Thymus (tissue), 11 donors: ENCODE data around the gene SNTG2. TPM values are rescaled to one million over a fixed set of nuclear protein-coding genes. Genes with fewer than 3 reads are reported as not detected.

Experiments
- DNase-seq, 9 donors: peaks; one replicate each; pipeline ENCODE4 v3.0.0-alpha.2; 2013; ENCODE audit warnings: low spot score in 9 of 9, low read depth in 6 of 9, missing footprints in 1 of 9
- H3K27ac ChIP-seq, 2 donors: one replicate each; pipeline ENCODE4 v1.5.1; 2013; ENCODE audit warnings: control low read depth in 1 of 2, low read depth in 1 of 2, low read length in 1 of 2, mild to moderate bottlenecking in 1 of 2, moderate library complexity in 1 of 2
- H3K27me3 ChIP-seq, 2 donors: one replicate each; pipeline ENCODE4 v1.5.1; 2013; ENCODE audit warnings: low read length in 1 of 2; ENCODE audit not compliant: control insufficient read depth in 2 of 2, insufficient read depth in 1 of 2
- H3K36me3 ChIP-seq, 2 donors: one replicate each; pipeline ENCODE4 v1.5.1; 2013; ENCODE audit warnings: low read length in 1 of 2, mild to moderate bottlenecking in 1 of 2, moderate library complexity in 1 of 2; ENCODE audit not compliant: control insufficient read depth in 2 of 2, insufficient read depth in 2 of 2
- H3K4me1 ChIP-seq, 2 donors: one replicate each; pipeline ENCODE4 v1.5.1; 2013; ENCODE audit warnings: low read length in 2 of 2; ENCODE audit not compliant: control insufficient read depth in 2 of 2, insufficient read depth in 2 of 2
- H3K4me3 ChIP-seq, 2 donors: one replicate each; pipeline ENCODE4 v1.5.1; 2013; ENCODE audit warnings: low read length in 2 of 2, control low read depth in 1 of 2, mild to moderate bottlenecking in 1 of 2
- H3K9me3 ChIP-seq, 2 donors: one replicate each; pipeline ENCODE4 v1.5.1; 2013; ENCODE audit warnings: low read length in 1 of 2, mild to moderate bottlenecking in 1 of 2; ENCODE audit not compliant: control insufficient read depth in 2 of 2, insufficient read depth in 1 of 2
- WGBS: extraction: QIAGEN DNeasy Blood & Tissue Kit; methylation state at CpG from one replicate; pipeline ENCODE4 v1.1.7; 2013; 5-methylcytosine and 5-hydroxymethylcytosine counted together
- polyA plus RNA-seq: library from polyadenylated mRNA; stranded (reverse); fragments of 200-250 nt; gene quantifications from one replicate; pipeline ENCODE4 v1.2.3, GENCODE V29; 2013
- total RNA-seq: library from RNA; stranded (reverse); fragments of 120-200 nt; gene quantifications from one replicate; pipeline ENCODE4 v1.2.4, GENCODE V29; 2013
- donor health status: healthy.

Gene SNTG2
- total and polyA plus RNA-seq, 2 donors: 0.33 to 1.2 TPM

- H3K27me3 ChIP-seq: peaks cover 0 to 2% of the 10 kb centered on the region in 2 donors
- H3K9me3 ChIP-seq: no peaks in the 10 kb centered on the region
- H3K36me3 ChIP-seq: no peaks in the 10 kb centered on the region
- H3K4me3 ChIP-seq: no peak overlapping the region
- no peak overlapping the region for H3K27ac ChIP-seq
- H3K4me1 ChIP-seq: no peaks in the 10 kb centered on the region
- 92% methylated on average over 3 of the region's 3 CpGs for WGBS
- no peak for DNase-seq
Measured at GRCh38 chr2:1060372-1060771, 109.7 kb downstream of the SNTG2 start.

- H3K27me3 ChIP-seq: peaks cover 0 to 2% of the 10 kb centered on the region in 2 donors
- no peaks in the 10 kb centered on the region for H3K9me3 ChIP-seq
- DNase-seq: no peak
- H3K27ac ChIP-seq: no peak overlapping the region
- H3K4me3 ChIP-seq: no peak overlapping the region
- no peaks in the 10 kb centered on the region for H3K36me3 ChIP-seq
- H3K4me1 ChIP-seq: no peaks in the 10 kb centered on the region
- WGBS: 91% methylated on average over 5 of the region's 5 CpGs
Measured at GRCh38 chr2:1060987-1061386, 110.3 kb downstream of the SNTG2 start.

DNA sequence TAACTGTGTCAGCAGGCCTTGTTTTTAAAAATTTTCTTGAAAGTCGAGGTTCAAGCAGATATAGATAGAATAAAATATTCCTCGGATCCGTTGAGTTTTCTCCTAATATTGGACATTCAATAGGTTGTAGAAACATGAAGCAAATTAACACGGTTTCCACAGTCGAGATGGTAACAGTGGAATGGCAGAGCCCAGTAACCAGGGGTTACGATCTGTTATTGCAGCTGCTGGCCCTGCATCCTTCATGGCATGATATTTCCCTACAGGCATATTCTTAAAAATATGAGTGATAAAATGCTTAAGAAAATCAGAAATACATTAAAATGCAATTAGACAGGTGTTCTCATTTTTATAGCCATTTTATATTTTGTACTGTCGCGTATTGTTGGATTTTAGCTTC, 117.6 kb downstream of the SNTG2 start:
- Histone ChIP-seq H3K27me3 (peaks cover 0 to under 1% of the 10 kb centered on the region in 2 donors), H3K4me1 (no peaks in the 10 kb centered on the region), H3K4me3 (no peak overlapping the region), H3K36me3 (no peaks in the 10 kb centered on the region), H3K9me3 (no peaks in the 10 kb centered on the region), H3K27ac (no peak overlapping the region)
- no peak for DNase-seq
- 98% methylated on average over 8 of the region's 8 CpGs for WGBS

DNA sequence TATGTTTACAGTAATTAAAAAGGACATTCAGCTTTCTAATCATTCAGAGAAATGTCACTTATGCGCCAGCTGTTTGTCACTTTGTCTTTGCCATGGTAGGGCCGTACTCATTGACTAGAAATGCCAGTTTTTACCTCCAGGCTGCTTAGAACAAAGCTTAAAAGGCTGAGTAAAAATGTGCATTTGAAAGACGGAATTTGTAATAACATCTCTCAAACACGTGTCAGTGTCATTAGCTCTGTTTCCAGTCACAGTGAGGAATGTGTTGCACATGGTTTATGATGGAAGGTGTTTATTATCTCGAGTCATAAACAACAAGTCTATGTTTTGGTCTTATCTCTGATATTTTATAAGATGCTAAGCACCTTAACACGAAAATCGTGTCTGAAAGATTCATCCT, 118.2 kb downstream of the SNTG2 start:
- no peaks in the 10 kb centered on the region for H3K9me3 ChIP-seq
- no peaks in the 10 kb centered on the region for H3K4me1 ChIP-seq
- H3K27ac ChIP-seq: no peak overlapping the region
- no peaks in the 10 kb centered on the region for H3K36me3 ChIP-seq
- no peak overlapping the region for H3K4me3 ChIP-seq
- no peaks in the 10 kb centered on the region for H3K27me3 ChIP-seq
- 63% methylated on average over 7 of the region's 7 CpGs for WGBS
- no peak for DNase-seq

- no peaks in the 10 kb centered on the region for H3K36me3 ChIP-seq
- DNase-seq: no peak
- 91% methylated on average over 15 of the region's 15 CpGs for WGBS
- no peak overlapping the region for H3K27ac ChIP-seq
- H3K9me3 ChIP-seq: no peaks in the 10 kb centered on the region
- no peaks in the 10 kb centered on the region for H3K27me3 ChIP-seq
- no peaks in the 10 kb centered on the region for H3K4me1 ChIP-seq
- no peak overlapping the region for H3K4me3 ChIP-seq
Measured at GRCh38 chr2:1069847-1070246, 119.2 kb downstream of the SNTG2 start.

- Histone ChIP-seq H3K9me3 (no peaks in the 10 kb centered on the region), H3K4me3 (no peak overlapping the region), H3K27me3 (no peaks in the 10 kb centered on the region), H3K27ac (no peak overlapping the region), H3K36me3 (no peaks in the 10 kb centered on the region), H3K4me1 (no peaks in the 10 kb centered on the region)
- no peak for DNase-seq
- 93% methylated on average over 7 of the region's 7 CpGs for WGBS
Measured at GRCh38 chr2:1070601-1071000, 120.0 kb downstream of the SNTG2 start.

DNA sequence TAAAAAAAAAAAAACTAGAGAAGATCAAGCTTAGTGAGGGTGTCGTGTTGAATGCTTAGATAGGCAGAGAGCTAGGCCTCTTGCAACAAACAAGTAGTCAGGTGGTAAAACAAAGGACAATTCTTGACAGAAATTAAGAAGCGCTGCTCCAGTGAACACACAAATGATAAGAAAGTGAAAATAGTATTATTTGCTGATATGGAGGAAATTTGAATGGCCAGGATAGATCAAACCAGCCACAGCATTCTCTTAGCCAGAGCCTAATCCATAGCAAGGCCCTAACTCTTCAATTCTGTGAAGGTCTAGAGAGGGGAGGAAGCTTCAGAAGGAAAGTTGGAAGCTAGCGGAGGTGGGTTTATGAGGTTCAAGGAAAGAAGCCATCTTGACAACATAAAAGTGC, 121.0 kb downstream of the SNTG2 start:
- Histone ChIP-seq H3K4me1 (no peaks in the 10 kb centered on the region), H3K36me3 (no peaks in the 10 kb centered on the region), H3K27ac (no peak overlapping the region), H3K9me3 (no peaks in the 10 kb centered on the region), H3K4me3 (no peak overlapping the region), H3K27me3 (no peaks in the 10 kb centered on the region)
- WGBS: 93% methylated on average over 3 of the region's 3 CpGs
- DNase-seq: no peak

- H3K4me3 ChIP-seq: no peak overlapping the region
- H3K9me3 ChIP-seq: no peaks in the 10 kb centered on the region
- no peak overlapping the region for H3K27ac ChIP-seq
- DNase-seq: no peak
- H3K4me1 ChIP-seq: no peaks in the 10 kb centered on the region
- no peaks in the 10 kb centered on the region for H3K27me3 ChIP-seq
- H3K36me3 ChIP-seq: no peaks in the 10 kb centered on the region
Measured at GRCh38 chr2:1072250-1072649, 121.6 kb downstream of the SNTG2 start.

- 93% methylated on average over 9 of the region's 9 CpGs for WGBS
- H3K4me3 ChIP-seq: no peak overlapping the region
- no peaks in the 10 kb centered on the region for H3K9me3 ChIP-seq
Measured at GRCh38 chr2:1077911-1078310, 127.3 kb downstream of the SNTG2 start.

DNA sequence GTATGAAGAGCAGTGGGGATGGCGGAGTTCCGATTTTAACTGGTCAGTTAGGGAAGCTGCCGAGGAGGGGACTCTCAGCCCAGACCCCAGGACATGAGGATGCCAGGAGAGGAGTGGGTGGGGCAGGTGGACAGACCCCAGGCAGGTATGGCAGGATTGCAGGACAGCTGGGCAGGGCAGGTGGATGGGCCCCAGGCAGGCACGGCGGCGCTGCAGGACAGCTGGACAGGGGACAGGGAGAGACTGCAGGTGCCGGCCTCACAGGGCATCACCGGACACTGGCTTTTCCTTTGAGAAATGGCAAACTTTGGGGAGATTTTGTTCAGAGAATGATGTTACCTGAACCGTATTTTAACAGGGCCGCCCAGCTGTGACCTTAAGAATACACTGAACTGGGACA, 127.7 kb downstream of the SNTG2 start:
- no peaks in the 10 kb centered on the region for H3K36me3 ChIP-seq
- no peak overlapping the region for H3K4me3 ChIP-seq
- peaks cover 0 to 4% of the 10 kb centered on the region in 2 donors for H3K4me1 ChIP-seq
- no peaks in the 10 kb centered on the region for H3K27me3 ChIP-seq
- no peaks in the 10 kb centered on the region for H3K9me3 ChIP-seq
- H3K27ac ChIP-seq: no peak overlapping the region
- DNase-seq: no peak
- 86% methylated on average over 10 of the region's 10 CpGs for WGBS

More at GRCh38 chr2:1077911-1078310, 127.3 kb downstream of the SNTG2 start:
- Histone ChIP-seq H3K36me3 (no peaks in the 10 kb centered on the region), H3K4me1 (peaks cover 0 to 4% of the 10 kb centered on the region in 2 donors), H3K27me3 (no peaks in the 10 kb centered on the region), H3K27ac (no peak overlapping the region)
- DNase-seq: no peak
